Endothelial cell of umbilical vein (primary cell): ENCODE data around the gene RAP2A. TPM values are rescaled to one million over a fixed set of nuclear protein-coding genes. Genes with fewer than 3 reads are reported as not detected.

Experiments used
- BruUV-seq: library from RNA; stranded (reverse); fragments of 400-500 nt; replicated peaks from 2 replicates; lab custom pipeline; 2021; lab: Mats Ljungman, UMichigan
- CTCF ChIA-PET: fragments of 300-600, 350-600 bp; sonication (Branson Sonifier 250); formaldehyde crosslinking; loops from one replicate; lab custom pipeline; 2021; ENCODE audit warnings: antibody characterized with exemption, inconsistent platforms; lab: Charles Lee
- POLR2A ChIA-PET: fragments of 300-600, 350-600 bp; sonication (Branson Sonifier 250); formaldehyde crosslinking; loops from one replicate; lab custom pipeline; 2021; ENCODE audit warnings: antibody characterized with exemption, inconsistent platforms; lab: Charles Lee
- DNase-seq: peaks from one replicate; pipeline ENCODE4 v3.0.0-alpha.2; 2011; ENCODE audit warnings: low read depth, low spot score
- FAIRE-seq: peaks from 2 replicates; lab custom pipeline; 2011; peaks lifted over from hg19 to GRCh38; lab: Jason Lieb, UNC
- H2AFZ ChIP-seq: 2 replicates; pipeline ENCODE4 v1.6.0; 2012; ENCODE audit warnings: low read depth, low read length, control low read depth, inconsistent platforms
- H3K27ac ChIP-seq: 2 replicates; pipeline ENCODE4 v1.5.1; 2011; ENCODE audit warnings: low read depth, mild to moderate bottlenecking, control low read depth, low read length, moderate library complexity; ENCODE audit not compliant: insufficient read depth
- H3K27me3 ChIP-seq, 2 experiments: 2 replicates each; pipeline versions ENCODE4 v1.6.0 to v1.6.1; 2011; ENCODE audit warnings: low read length in 2 of 2, mixed read lengths in 1 of 2; ENCODE audit not compliant: control insufficient read depth in 2 of 2, insufficient read depth in 2 of 2
- H3K36me3 ChIP-seq, 2 experiments: 2 replicates in 1 of 2; 3 replicates in 1 of 2; pipeline ENCODE4 v1.5.1; 2011; ENCODE audit warnings: low read length in 2 of 2, mild to moderate bottlenecking in 1 of 2, moderate library complexity in 1 of 2; ENCODE audit not compliant: control insufficient read depth in 2 of 2, insufficient read depth in 2 of 2; ENCODE audit errors: extremely low read depth in 1 of 2
- H3K4me1 ChIP-seq: 3 replicates; pipeline ENCODE4 v1.5.1; 2011; ENCODE audit warnings: mild to moderate bottlenecking, low read length; ENCODE audit not compliant: control insufficient read depth, insufficient read depth; ENCODE audit errors: extremely low read depth
- H3K4me2 ChIP-seq: 2 replicates; pipeline ENCODE4 v1.6.1; 2011; ENCODE audit warnings: low read length, control low read depth, mixed read lengths; ENCODE audit not compliant: insufficient read depth
- H3K4me3 ChIP-seq, 3 experiments: fragments of 200-600 bp in 1 of 3; sonication (generic), shearing (Covaris generic) in 1 of 3; replicated peaks in 1 of 3; 2 replicates each; pipeline ENCODE4 v1.5.1; 2011 to 2016; ENCODE audit warnings: control low read depth in 3 of 3, low read length in 3 of 3, mild to moderate bottlenecking in 2 of 3, inconsistent platforms in 1 of 3, low read depth in 1 of 3, moderate library complexity in 1 of 3; ENCODE audit not compliant: insufficient read depth in 1 of 3
- H3K79me2 ChIP-seq: 2 replicates; pipeline ENCODE4 v1.6.0; 2012; ENCODE audit warnings: low read length, inconsistent platforms; ENCODE audit not compliant: control insufficient read depth, insufficient read depth
- H3K9ac ChIP-seq: replicated peaks from 2 replicates; pipeline ENCODE3; 2011; ENCODE audit warnings: low read length, control low read depth; ENCODE audit not compliant: insufficient read depth; ENCODE audit errors: extremely low read depth
- H3K9me1 ChIP-seq: replicated peaks from 3 replicates; pipeline ENCODE4 v1.6.0; 2011; ENCODE audit warnings: mild to moderate bottlenecking, low read length; ENCODE audit not compliant: control insufficient read depth, insufficient read depth; ENCODE audit errors: extremely low read depth
- H3K9me3 ChIP-seq: replicated peaks from 2 replicates; pipeline ENCODE4 v1.5.1; 2012; ENCODE audit warnings: low read length, inconsistent platforms; ENCODE audit not compliant: control insufficient read depth, insufficient read depth
- H4K20me1 ChIP-seq: replicated peaks from 2 replicates; pipeline ENCODE3; 2011; ENCODE audit warnings: mild to moderate bottlenecking, low read length; ENCODE audit not compliant: control insufficient read depth, insufficient read depth; ENCODE audit errors: extremely low read depth
- CTCF ChIP-seq, 2 donors: IDR thresholded peaks; 1 replicate in 1 of 2; 2 replicates in 1 of 2; pipeline ENCODE4 v1.5.1; 2011; ENCODE audit warnings: low read length in 2 of 2, mild to moderate bottlenecking in 2 of 2, moderate library complexity in 2 of 2, control low read depth in 1 of 2, inconsistent platforms in 1 of 2, low read depth in 1 of 2; ENCODE audit not compliant: insufficient read depth in 1 of 2; ENCODE audit errors: extremely low read depth in 1 of 2
- FOS ChIP-seq: IDR thresholded peaks from 2 replicates; pipeline ENCODE4 v1.6.1; 2011; ENCODE audit warnings: mild to moderate bottlenecking, low read length, moderate library complexity, borderline replicate concordance; ENCODE audit not compliant: insufficient read depth
- JUN ChIP-seq: IDR thresholded peaks from 2 replicates; pipeline ENCODE4 v1.6.1; 2011; ENCODE audit warnings: borderline replicate concordance, low read depth; ENCODE audit not compliant: insufficient read length, insufficient read depth
- MAX ChIP-seq: IDR thresholded peaks from 2 replicates; pipeline ENCODE4 v1.6.1; 2011; ENCODE audit not compliant: insufficient read depth, insufficient read length
- POLR2AphosphoS5 ChIP-seq: IDR thresholded peaks from 2 replicates; pipeline ENCODE4 v1.6.1; 2012; ENCODE audit warnings: low read depth, mild to moderate bottlenecking, control low read depth, low read length, moderate library complexity; ENCODE audit not compliant: insufficient read depth
- dilution Hi-C: fragments of 300-500 bp; cut with MboI; formaldehyde crosslinking; loops from one replicate; pipeline ENCODE4 v1.15.0; 2019; ENCODE audit warnings: low sequenced_read_pairs; ENCODE audit not compliant: extremely low pct_ligation_motif_present
- intact Hi-C: fragments of 100-400 bp; cut with micrococcal nuclease; formaldehyde crosslinking; loops from one replicate; pipeline ENCODE4 v1.10.0; 2022
- polyA plus RNA-seq, 4 experiments: library from polyadenylated mRNA; depleted of rRNA in 3 of 4; stranded (reverse) in 3 of 4; unstranded in 1 of 4; fragments of >200 nt; gene quantifications; 2 replicates each; pipeline versions ENCODE4 v1.2.1 to v1.2.3, GENCODE V29; 2011 to 2012; ENCODE audit warnings: missing spikeins in 1 of 4
- total RNA-seq: library from RNA; stranded (reverse); gene quantifications from 2 replicates; pipeline ENCODE4 v1.2.3, GENCODE V29; 2021

The RAP2A gene
- total and polyA plus RNA-seq, 2 donors (not counting 3 experiments of a cell fraction or from before 2014, with no cell fraction given), result 7.8 to 44.4 TPM

GRCh38 chr13:97445522-97446187 is 11.7 kb downstream of the RAP2A start:
- no peaks in the 10 kb centered on the region for H3K27me3 ChIP-seq
- dilution Hi-C loops, result no loop called here

More at GRCh38 chr13:97445522-97446187, 11.7 kb downstream of the RAP2A start:
- H3K9me3 ChIP-seq, result no peaks in the 10 kb centered on the region
- no peak overlapping the region for H3K9ac ChIP-seq
- DNase-seq, result no peak
- no peaks in the 10 kb centered on the region for H3K36me3 ChIP-seq
- intact Hi-C loops, result loop anchor here (1.0 kb wide), 1 partner anchor 9 kb away; no protein-coding TSS in a partner anchor
- ChIA-PET POLR2A (no interaction called here), CTCF (no interaction called here)
- H3K4me2 ChIP-seq, result no peak overlapping the region
- H3K9me1 ChIP-seq, result no peaks in the 10 kb centered on the region
- BruUV-seq, result no TSS peak
- peaks cover 2% of the 10 kb centered on the region for H4K20me1 ChIP-seq
- H2AFZ ChIP-seq, result no peak overlapping the region
- FAIRE-seq, result no peak
- no peak overlapping the region for H3K4me3 ChIP-seq
- no peaks in the 10 kb centered on the region for H3K4me1 ChIP-seq
- TF ChIP-seq MAX (no peak), CTCF (IDR thresholded peaks at IDR 0.05; ENCODE audit: extremely low read depth in 1 of 2, insufficient read depth in 1 of 2, low read depth in 1 of 2, low read length in 2 of 2) (no peak), FOS (no peak), JUN (no peak), POLR2AphosphoS5 (no peak)
- peaks cover 39% of the 10 kb centered on the region for H3K79me2 ChIP-seq
- H3K27ac ChIP-seq, result no peak overlapping the region
